NCI-H2107 treated with DMSO at 0.1 percent for 48 hours (cell line): Measurements from ENCODE around the gene ZNF148.
A peak's percentile ranks its signal among the peaks of the same experiment; 100 is the strongest.
"Not testable (repeated sequence)": the region's sequence is repeated elsewhere in the genome, so short reads cannot be mapped to it uniquely, and the experiment has no call there.

Source experiments
- DNase-seq: peaks from one replicate; lab custom pipeline; 2025; ENCODE audit not compliant: unreplicated experiment; lab: John Stamatoyannopoulos, UW

Gene ZNF148

DNA sequence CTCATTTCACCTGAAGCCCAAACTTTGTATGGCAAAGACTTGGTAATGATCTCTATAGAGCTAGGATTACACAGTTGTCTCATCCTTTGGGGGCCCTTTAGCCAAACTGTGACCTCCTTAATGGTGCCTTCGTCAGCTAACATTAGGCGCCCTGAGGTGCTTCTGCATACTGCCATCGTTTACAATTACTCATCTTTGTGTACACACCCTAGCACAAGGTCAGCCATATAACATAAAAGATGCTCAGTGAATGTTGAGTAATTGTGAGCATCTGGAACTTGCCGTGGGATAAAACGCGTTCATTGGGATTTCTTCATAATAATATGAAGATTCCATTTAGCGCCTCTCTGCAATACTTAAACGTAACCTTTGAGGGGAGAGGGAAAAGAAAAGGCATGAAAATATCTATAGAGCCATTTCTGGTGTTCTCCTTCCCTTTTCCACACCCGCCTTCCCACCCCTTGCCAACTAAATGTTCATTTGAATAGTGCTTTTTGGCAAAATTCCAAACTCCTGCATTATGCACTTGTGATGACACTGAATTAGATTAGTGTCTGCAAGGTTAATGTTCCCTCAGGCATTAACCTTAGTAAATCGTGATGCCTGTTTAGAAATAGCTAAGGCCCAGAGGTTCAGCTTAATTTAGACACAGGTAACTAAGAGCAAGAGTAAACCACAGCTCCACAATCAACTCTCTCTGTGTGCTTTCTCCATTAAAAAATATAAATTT is 990 bp upstream of the ZNF148 start:
- DNase-seq: no peak

GRCh38 chr3:125374501-125374995 is 577 bp downstream of the ZNF148 start:
- peak; percentile 53 for DNase-seq

- no peak for DNase-seq
Observed at GRCh38 chr3:125367403-125368230, 7.5 kb downstream of the ZNF148 start.

DNA sequence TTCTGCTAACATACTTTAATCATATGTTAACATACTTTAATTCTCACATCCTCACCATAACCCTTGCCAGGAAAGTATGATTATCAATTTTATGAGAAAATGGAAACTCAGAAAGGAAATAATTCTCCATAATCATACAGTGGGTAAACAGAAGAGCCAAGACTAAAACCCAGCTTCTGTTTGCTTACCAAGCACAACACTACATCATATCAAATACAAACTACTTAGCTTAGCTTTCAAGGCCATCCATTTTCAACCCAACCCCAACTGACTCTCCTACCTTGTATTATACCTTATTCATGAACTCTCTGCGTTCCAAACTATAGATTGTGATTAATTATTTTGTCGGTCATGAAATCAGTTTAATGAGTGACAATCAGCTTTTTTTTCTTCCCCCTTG is 9.0 kb downstream of the ZNF148 start:
- no peak for DNase-seq

GRCh38 chr3:125359700-125360099 is 15.4 kb downstream of the ZNF148 start:
- DNase-seq: no peak

GRCh38 chr3:125358923-125359322 is 16.2 kb downstream of the ZNF148 start:
- no peak for DNase-seq

- DNase-seq: no peak
Observed at GRCh38 chr3:125357837-125358236, 17.3 kb downstream of the ZNF148 start.

GRCh38 chr3:125357032-125357658 is 18.0 kb downstream of the ZNF148 start:
- DNase-seq: peak; percentile 12

GRCh38 chr3:125356140-125357026 is 18.7 kb downstream of the ZNF148 start:
- DNase-seq: no peak

GRCh38 chr3:125353659-125354058 is 21.5 kb downstream of the ZNF148 start:
- no peak for DNase-seq

DNA sequence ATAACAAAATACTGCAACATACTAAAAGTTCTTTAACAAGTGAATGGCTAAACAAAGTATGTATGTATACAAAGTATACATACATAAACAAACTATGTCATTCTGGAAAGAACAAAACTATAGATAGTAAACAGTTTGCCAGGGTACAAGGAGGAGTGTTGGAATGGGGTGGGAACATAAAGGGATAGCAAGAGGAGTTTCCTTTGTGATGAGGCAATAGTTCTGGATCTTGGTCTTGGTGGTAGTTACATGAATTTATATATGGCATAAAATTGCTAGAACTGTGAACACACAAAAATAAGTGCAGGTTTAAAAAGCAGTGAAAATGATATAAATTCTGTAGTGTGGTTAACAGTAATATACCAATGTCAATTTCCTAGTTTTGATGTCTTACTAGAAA is 22.0 kb downstream of the ZNF148 start:
- no peak for DNase-seq

- no peak for DNase-seq
Observed at GRCh38 chr3:125351814-125352456, 23.2 kb downstream of the ZNF148 start.

DNA sequence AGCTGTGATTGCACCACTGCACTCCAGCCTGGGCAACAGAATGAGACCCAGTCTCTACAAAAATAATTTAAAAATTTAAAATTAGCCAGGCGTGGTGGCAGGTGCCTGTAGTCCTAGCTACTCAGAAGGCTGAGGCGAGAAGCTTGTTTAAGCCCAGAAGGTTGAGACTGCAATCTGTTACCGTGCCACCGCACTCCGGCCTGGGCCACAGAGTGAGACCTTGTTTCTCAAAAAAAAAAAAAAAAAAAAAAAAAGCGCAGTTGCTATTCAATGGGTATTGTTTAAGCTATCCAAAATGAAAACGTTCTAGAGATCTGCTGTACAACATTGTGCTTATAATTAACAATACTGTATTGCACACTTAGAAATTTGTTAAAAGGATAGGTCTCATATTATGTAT is 24.0 kb downstream of the ZNF148 start:
- no peak for DNase-seq

GRCh38 chr3:125350597-125350996 is 24.5 kb downstream of the ZNF148 start:
- DNase-seq: no peak

- no peak for DNase-seq
Observed at GRCh38 chr3:125349556-125350165, 25.5 kb downstream of the ZNF148 start.

DNA sequence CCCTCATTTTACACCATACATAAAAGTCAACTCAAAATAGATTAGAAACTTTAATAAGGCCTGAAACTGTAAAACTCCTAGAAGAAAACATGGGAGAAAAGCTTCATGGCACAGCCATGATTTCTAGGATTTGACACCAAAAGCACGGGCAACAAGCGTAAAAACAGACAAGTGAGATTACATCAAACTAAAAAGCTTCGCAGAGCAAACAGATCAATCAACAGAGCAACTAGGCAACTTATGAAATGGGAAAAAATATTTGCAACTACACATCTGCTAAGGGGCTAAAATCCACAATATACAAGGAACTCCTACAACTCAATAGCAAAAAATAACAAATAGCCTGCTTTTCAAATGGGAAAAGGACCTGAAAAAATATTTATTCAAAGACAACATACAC is 26.1 kb downstream of the ZNF148 start:
- DNase-seq: no peak

DNA sequence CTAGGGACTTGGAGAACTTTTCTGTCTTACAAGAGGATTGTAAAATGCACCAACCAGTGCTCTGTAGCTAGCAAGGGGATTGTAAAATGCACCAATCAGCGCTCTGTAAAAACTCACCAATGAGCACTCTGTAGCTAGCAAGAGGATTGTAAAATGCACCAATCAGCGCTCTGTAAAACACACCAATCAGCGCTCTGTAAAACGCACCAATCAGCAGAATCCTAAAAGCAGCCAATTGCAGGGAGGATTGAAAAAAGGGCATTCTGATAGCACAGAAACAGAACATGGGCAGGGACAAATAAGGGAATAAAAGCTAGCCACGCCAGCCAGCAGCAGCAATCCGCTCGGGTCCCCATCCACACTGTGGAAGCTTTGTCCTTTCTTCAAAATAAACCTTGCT is 31.8 kb downstream of the ZNF148 start:
- not testable (repeated sequence) for DNase-seq

- no peak for DNase-seq
Observed at GRCh38 chr3:125340121-125340520, 35.0 kb downstream of the ZNF148 start.

- DNase-seq: no peak
Observed at GRCh38 chr3:125337506-125337905, 37.6 kb downstream of the ZNF148 start.
